Measurements from ENCODE around the gene NPLOC4.

Gene NPLOC4

GRCh38 chr17:81672954-81673353 lies 36.0 kb upstream of the NPLOC4 start:
- Mint-ChIP-seq H3K9me3 (no peaks in the 10 kb centered on the region), H3K36me3 (ENCODE audit: low read depth) (peaks cover 76% of the 10 kb centered on the region), H3K27me3 (no peaks in the 10 kb centered on the region), H3K4me1 (ENCODE audit: low read depth) (peaks cover 22% of the 10 kb centered on the region), H3K4me3 (no peak overlapping the region), H3K27ac (no peak overlapping the region)
- intact Hi-C loops (cut with micrococcal nuclease) = no loop called here

DNA sequence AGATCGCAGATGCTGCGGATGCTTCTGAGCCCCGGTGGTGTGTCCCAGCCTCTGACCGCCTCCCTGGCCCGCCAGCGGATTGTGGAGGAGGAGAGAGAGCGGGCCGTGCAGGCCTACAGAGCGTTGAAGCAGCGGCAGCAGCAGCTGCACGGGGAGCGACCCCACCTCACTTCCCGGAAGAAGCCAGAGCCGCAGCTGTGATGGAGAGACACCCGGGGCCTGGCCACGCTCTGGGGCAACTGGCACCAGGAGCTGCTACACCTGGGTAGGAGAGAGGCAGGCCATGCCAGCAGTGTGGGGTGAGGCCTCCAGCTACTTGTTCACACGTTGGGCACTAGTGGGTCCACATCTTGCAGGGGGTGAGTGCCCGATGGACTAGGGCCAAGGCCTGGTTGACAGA lies 35.6 kb upstream of the NPLOC4 start:
- H3K9me3 Mint-ChIP-seq = no peaks in the 10 kb centered on the region
- H3K4me3 Mint-ChIP-seq = no peak overlapping the region
- H3K27ac Mint-ChIP-seq = no peak overlapping the region
- no peaks in the 10 kb centered on the region for H3K27me3 Mint-ChIP-seq
- H3K4me1 Mint-ChIP-seq (ENCODE audit: low read depth) = peaks cover 27% of the 10 kb centered on the region
- H3K36me3 Mint-ChIP-seq (ENCODE audit: low read depth) = peaks cover 81% of the 10 kb centered on the region
- intact Hi-C loops (cut with micrococcal nuclease) = no loop called here

GRCh38 chr17:81667754-81668153 lies 30.8 kb upstream of the NPLOC4 start:
- Mint-ChIP-seq H3K4me3 (peak overlapping the region; percentile 89), H3K27me3 (no peaks in the 10 kb centered on the region), H3K27ac (peak overlapping the region; percentile 16), H3K9me3 (no peaks in the 10 kb centered on the region), H3K36me3 (ENCODE audit: low read depth) (peaks cover 85% of the 10 kb centered on the region), H3K4me1 (ENCODE audit: low read depth) (peaks cover 39% of the 10 kb centered on the region)
- intact Hi-C loops (cut with micrococcal nuclease) = no loop called here

- Mint-ChIP-seq H3K27ac (peak within 1 kb of the TSS; percentile 89), H3K9me3 (no peaks in the 10 kb centered on the region), H3K4me1 (ENCODE audit: low read depth) (peaks cover 39% of the 10 kb centered on the region), H3K27me3 (no peaks in the 10 kb centered on the region), H3K4me3 (peak within 1 kb of the TSS; percentile 89), H3K36me3 (ENCODE audit: low read depth) (peaks cover 73% of the 10 kb centered on the region)
- intact Hi-C loops (cut with micrococcal nuclease) = loop anchor here (1.0 kb wide), 1 partner anchor 29 kb away; the partner anchor contains the start of genes NPLOC4 and TSPAN10
Measured at GRCh38 chr17:81666342-81667191, 29.7 kb upstream of the NPLOC4 start, which contains the start of the genes CCDC137 and OXLD1. CCDC137 (plus strand) TSS chr17:81666737; CDS start chr17:81666767, 30 bp downstream. OXLD1 (minus strand) TSS chr17:81666605; CDS start chr17:81666577, 28 bp downstream.

- peaks cover 67% of the 10 kb centered on the region for H3K36me3 Mint-ChIP-seq (ENCODE audit: low read depth)
- intact Hi-C loops (cut with micrococcal nuclease) = loop anchor here (1.0 kb wide), 1 partner anchor 29 kb away; the partner anchor contains the start of genes NPLOC4 and TSPAN10
- H3K27me3 Mint-ChIP-seq = no peaks in the 10 kb centered on the region
- peak overlapping the region; percentile 89 for H3K4me3 Mint-ChIP-seq
- no peaks in the 10 kb centered on the region for H3K9me3 Mint-ChIP-seq
- peak overlapping the region; percentile 89 for H3K27ac Mint-ChIP-seq
- H3K4me1 Mint-ChIP-seq (ENCODE audit: low read depth) = peaks cover 39% of the 10 kb centered on the region
Measured at GRCh38 chr17:81666092-81666341, 29.1 kb upstream of the NPLOC4 start.

DNA sequence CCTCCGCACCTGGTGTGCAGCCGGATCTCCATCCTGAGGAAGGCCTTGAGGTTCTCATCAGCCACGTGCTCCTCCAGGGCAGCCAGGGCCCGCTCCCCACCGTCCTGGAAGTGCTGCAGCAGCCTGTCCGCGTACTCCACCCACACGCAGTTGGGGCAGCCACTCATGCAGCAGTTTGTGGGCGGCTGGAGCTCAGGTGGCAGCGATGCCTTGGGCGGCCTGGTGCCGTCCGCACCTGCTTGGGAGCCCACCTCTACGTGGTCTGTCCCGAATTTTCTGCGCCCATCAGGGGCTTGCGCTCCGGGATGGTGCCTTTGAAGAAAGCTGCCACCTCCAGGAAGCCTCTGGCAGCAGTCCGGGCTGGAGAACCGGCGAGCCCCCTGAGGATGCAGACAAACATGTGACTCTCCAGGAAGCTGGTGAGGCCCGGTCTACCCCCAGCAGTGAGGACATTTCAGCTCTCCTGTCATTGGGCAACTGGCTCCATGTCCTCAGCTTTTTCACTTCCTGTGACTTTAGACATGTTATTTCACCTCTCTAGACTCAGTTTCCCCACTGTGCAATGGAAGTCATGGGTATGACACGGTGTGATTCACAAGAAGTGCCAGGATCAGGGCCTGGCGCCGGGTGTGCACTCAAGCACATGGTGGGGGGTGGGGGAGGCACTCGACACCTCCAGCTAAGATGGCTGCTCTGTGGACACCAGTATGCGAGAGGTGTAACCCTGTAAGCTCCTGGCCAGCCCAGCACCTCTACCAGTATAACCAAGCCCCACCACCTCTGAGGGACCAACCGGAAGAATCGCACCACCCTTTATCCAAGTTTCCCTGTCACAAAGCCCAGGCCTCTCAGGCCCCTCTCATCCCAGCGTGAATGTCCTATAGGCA lies 28.5 kb upstream of the NPLOC4 start:
- no peaks in the 10 kb centered on the region for H3K9me3 Mint-ChIP-seq
- peak overlapping the region; percentile 89 for H3K4me3 Mint-ChIP-seq
- peaks cover 62% of the 10 kb centered on the region for H3K36me3 Mint-ChIP-seq (ENCODE audit: low read depth)
- peak overlapping the region; percentile 89 for H3K27ac Mint-ChIP-seq
- peaks cover 39% of the 10 kb centered on the region for H3K4me1 Mint-ChIP-seq (ENCODE audit: low read depth)
- no peaks in the 10 kb centered on the region for H3K27me3 Mint-ChIP-seq
- intact Hi-C loops (cut with micrococcal nuclease) = loop anchor here (1.0 kb wide), 1 partner anchor 28 kb away; the partner anchor contains the start of genes NPLOC4 and TSPAN10

- Mint-ChIP-seq H3K4me3 (no peak overlapping the region), H3K27me3 (no peaks in the 10 kb centered on the region), H3K9me3 (no peaks in the 10 kb centered on the region), H3K27ac (no peak overlapping the region), H3K36me3 (ENCODE audit: low read depth) (peaks cover 48% of the 10 kb centered on the region), H3K4me1 (ENCODE audit: low read depth) (peaks cover 35% of the 10 kb centered on the region)
- intact Hi-C loops (cut with micrococcal nuclease) = no loop called here
Measured at GRCh38 chr17:81664051-81664470, 27.1 kb upstream of the NPLOC4 start.

DNA sequence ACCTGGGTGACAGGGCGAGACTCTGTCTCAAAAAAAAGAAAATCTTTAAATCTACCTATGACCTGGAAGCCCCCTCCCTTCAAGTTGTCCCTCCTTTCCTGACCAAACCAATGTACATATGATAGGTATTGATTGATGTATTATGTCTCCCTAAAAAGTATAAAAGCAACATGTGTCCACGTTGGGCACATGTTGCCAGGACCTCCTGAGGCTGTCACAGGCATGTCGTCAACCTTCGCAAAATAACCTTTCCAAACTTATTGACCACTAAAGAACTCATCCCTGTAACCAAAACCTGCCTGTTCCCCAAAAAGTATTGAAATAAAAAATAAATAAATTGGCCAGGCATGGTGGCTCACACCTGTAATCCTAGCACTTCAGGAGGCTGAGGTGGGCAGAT lies 25.1 kb upstream of the NPLOC4 start:
- H3K4me1 Mint-ChIP-seq (ENCODE audit: low read depth) = peaks cover 23% of the 10 kb centered on the region
- H3K9me3 Mint-ChIP-seq = no peaks in the 10 kb centered on the region
- H3K27me3 Mint-ChIP-seq = no peaks in the 10 kb centered on the region
- no peak overlapping the region for H3K4me3 Mint-ChIP-seq
- intact Hi-C loops (cut with micrococcal nuclease) = no loop called here
- peaks cover 31% of the 10 kb centered on the region for H3K36me3 Mint-ChIP-seq (ENCODE audit: low read depth)
- H3K27ac Mint-ChIP-seq = no peak overlapping the region

- Mint-ChIP-seq H3K27me3 (no peaks in the 10 kb centered on the region), H3K9me3 (no peaks in the 10 kb centered on the region), H3K36me3 (ENCODE audit: low read depth) (peaks cover 16% of the 10 kb centered on the region), H3K4me3 (no peak overlapping the region), H3K27ac (no peak overlapping the region), H3K4me1 (ENCODE audit: low read depth) (peaks cover 28% of the 10 kb centered on the region)
- intact Hi-C loops (cut with micrococcal nuclease) = no loop called here
Measured at GRCh38 chr17:81660441-81660840, 23.5 kb upstream of the NPLOC4 start.

DNA sequence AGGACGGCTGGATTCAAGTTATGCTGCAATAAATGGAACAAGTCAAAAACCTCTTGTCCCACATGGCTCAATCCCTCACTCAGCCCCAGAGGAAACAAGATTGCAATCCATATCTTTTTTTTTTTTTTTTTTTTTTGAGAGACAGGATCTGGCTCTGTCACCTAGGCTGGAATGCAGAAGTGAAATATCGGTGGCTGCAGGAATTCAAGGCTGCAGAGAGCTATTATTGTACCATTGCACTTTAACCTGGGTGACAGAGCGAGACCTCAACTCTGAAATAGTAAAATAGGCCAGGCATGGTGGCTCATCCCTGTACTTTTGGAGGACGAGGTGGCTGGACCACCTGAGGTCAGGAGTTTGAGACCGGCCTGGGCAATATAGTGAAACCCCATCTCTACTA lies 22.1 kb upstream of the NPLOC4 start:
- Mint-ChIP-seq H3K4me3 (no peak overlapping the region), H3K4me1 (ENCODE audit: low read depth) (peaks cover 31% of the 10 kb centered on the region), H3K9me3 (no peaks in the 10 kb centered on the region), H3K36me3 (ENCODE audit: low read depth) (peaks cover 2% of the 10 kb centered on the region), H3K27ac (no peak overlapping the region), H3K27me3 (peaks cover 6% of the 10 kb centered on the region)
- intact Hi-C loops (cut with micrococcal nuclease) = no loop called here

- Mint-ChIP-seq H3K36me3 (ENCODE audit: low read depth) (no peaks in the 10 kb centered on the region), H3K4me3 (no peak overlapping the region), H3K4me1 (ENCODE audit: low read depth) (peaks cover 44% of the 10 kb centered on the region), H3K27me3 (peaks cover 16% of the 10 kb centered on the region), H3K27ac (peak overlapping the region; percentile 69), H3K9me3 (no peaks in the 10 kb centered on the region)
- intact Hi-C loops (cut with micrococcal nuclease) = no loop called here
Measured at GRCh38 chr17:81656835-81657234, 19.9 kb upstream of the NPLOC4 start.

DNA sequence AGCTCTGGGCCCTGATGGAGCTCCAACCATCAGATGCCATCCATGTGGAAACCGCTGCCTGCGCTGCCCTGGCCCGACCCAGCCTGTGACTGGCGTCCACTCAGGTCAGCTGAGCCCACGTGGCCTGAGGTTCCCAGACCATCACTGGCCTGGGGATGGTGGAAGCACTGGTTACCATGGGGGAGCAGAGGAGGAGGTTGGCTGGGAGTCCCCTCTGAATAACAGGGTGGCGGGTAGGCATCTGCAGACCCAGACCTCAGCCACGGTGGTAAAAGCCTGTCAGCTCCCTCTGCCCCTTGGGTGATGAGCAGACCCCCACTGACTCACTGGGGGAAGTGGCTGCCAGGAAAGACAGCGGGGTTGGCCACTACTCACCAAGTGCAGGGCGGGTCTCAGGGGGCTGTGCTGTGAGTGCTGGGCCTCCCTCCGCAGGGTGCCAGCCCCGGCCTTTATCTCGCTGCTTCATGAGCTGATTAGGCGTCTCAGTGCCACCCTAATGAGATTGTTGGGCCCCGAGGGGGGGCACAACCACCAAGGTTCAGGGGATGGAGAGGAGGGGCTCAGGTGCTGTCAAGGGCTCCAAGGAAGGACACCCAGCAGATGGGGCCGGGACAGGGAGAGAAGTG lies 19.3 kb upstream of the NPLOC4 start, which contains the start of gene PDE6G:
Gene PDE6G (minus strand): TSS at position 425 of the 626 bp plus-strand sequence. CDS start 3,237 bp downstream, outside the sequence.
- Mint-ChIP-seq H3K27ac (peak within 1 kb of the TSS; percentile 69), H3K4me3 (no peak within 1 kb of the TSS), H3K27me3 (peaks cover 16% of the 10 kb centered on the region), H3K36me3 (ENCODE audit: low read depth) (no peaks in the 10 kb centered on the region), H3K4me1 (ENCODE audit: low read depth) (peaks cover 44% of the 10 kb centered on the region), H3K9me3 (no peaks in the 10 kb centered on the region)
- intact Hi-C loops (cut with micrococcal nuclease) = no loop called here

- intact Hi-C loops (cut with micrococcal nuclease) = no loop called here
- H3K9me3 Mint-ChIP-seq = no peaks in the 10 kb centered on the region
- H3K27ac Mint-ChIP-seq = peak overlapping the region; percentile 69
- no peaks in the 10 kb centered on the region for H3K36me3 Mint-ChIP-seq (ENCODE audit: low read depth)
- H3K4me3 Mint-ChIP-seq = no peak overlapping the region
- peaks cover 16% of the 10 kb centered on the region for H3K27me3 Mint-ChIP-seq
- peaks cover 44% of the 10 kb centered on the region for H3K4me1 Mint-ChIP-seq (ENCODE audit: low read depth)
Measured at GRCh38 chr17:81655378-81656117, 18.6 kb upstream of the NPLOC4 start.

All from dendritic cell treated with granulocyte-macrophage colony-stimulating factor and Interleukin-4, amounts not matched to agents 40 ng/mL and 50 ng/mL, for 4 days (primary cell).